HG02870 (cell line): ENCODE data around the gene FBN3.

Experiments used
- ATAC-seq: cut with Tn5 transposase; IDR thresholded peaks from one replicate; pipeline ENCODE4 v1.9.1; 2021; ENCODE audit warnings: mild to moderate bottlenecking, moderate library complexity; ENCODE audit not compliant: unreplicated experiment

FBN3 gene

GRCh38 chr19:8094336-8094735 is 55.1 kb downstream of the FBN3 start:
- ATAC-seq, result no peak

GRCh38 chr19:8093740-8094139 is 55.7 kb downstream of the FBN3 start:
- no peak for ATAC-seq

- no peak for ATAC-seq
These were observed 58.4 kb downstream of the FBN3 start for GRCh38 chr19:8090950-8091349.

GRCh38 chr19:8089664-8090601 is 59.5 kb downstream of the FBN3 start:
- no peak for ATAC-seq

- no peak for ATAC-seq
These were observed 60.4 kb downstream of the FBN3 start for GRCh38 chr19:8088752-8089663.

GRCh38 chr19:8087876-8088275 is 61.5 kb downstream of the FBN3 start:
- ATAC-seq, result no peak

GRCh38 chr19:8086849-8087248 is 62.5 kb downstream of the FBN3 start:
- ATAC-seq, result no peak

- ATAC-seq, result no peak
These were observed 63.6 kb downstream of the FBN3 start for GRCh38 chr19:8085598-8086408.

- no peak for ATAC-seq
These were observed 65.2 kb downstream of the FBN3 start for GRCh38 chr19:8084152-8084551.

- ATAC-seq, result no peak
These were observed 66.3 kb downstream of the FBN3 start for GRCh38 chr19:8083141-8083540.

GRCh38 chr19:8081569-8082550 is 67.5 kb downstream of the FBN3 start:
- ATAC-seq, result no peak

GRCh38 chr19:8080832-8081231 is 68.6 kb downstream of the FBN3 start:
- no peak for ATAC-seq

- no peak for ATAC-seq
These were observed 69.4 kb downstream of the FBN3 start for GRCh38 chr19:8079988-8080387.

GRCh38 chr19:8075158-8076074 is 74.0 kb downstream of the FBN3 start:
- no peak for ATAC-seq

- ATAC-seq, result no peak
These were observed 74.9 kb downstream of the FBN3 start for GRCh38 chr19:8074501-8074900.

GRCh38 chr19:8071912-8072311 is 77.5 kb downstream of the FBN3 start:
- ATAC-seq, result no peak

- ATAC-seq, result no peak
These were observed 80.1 kb downstream of the FBN3 start for GRCh38 chr19:8069096-8069973.

- no peak for ATAC-seq
These were observed 83.5 kb downstream of the FBN3 start for GRCh38 chr19:8065875-8066261.
